NCI-H2081 treated with DMSO at 0.1 percent for 48 hours (cell line): Measurements from ENCODE around the gene CDC20.
"Not testable (repeated sequence)": the region's sequence is repeated elsewhere in the genome, so short reads cannot be mapped to it uniquely, and the experiment has no call there.

Experiments
- DNase-seq: peaks from one replicate; lab custom pipeline; 2025; lab: John Stamatoyannopoulos, UW

CDC20 gene

DNA sequence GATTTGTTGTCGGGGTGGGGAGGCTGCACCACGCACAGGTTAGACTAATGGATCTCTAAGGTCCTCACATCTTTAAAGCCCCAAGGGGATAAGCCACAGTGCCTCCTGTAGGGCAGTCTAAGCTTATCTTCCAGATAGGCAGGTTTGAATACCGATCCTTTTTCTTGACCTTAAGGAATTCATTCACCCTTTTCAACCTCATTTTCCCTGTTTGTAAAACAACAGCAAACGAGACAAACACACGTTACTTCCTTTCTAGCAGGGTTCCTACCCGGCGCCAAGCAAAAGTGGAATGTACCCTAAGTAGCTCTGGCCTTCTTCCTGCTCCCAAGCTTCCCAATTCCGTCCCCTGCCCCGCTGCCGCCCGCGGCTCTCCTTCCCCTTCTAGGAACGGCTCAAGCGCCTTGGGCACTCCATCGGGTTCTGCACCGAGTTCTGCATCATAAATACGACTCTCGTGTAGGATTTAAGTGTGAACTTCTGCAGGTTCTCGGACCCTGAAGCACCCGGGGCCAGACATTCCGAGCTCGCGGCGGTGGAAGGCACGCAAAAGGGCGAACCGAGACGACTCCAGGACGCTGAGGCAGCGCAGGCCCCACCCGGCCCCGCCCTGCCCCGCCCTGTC lies 548 bp upstream of the CDC20 start:
- DNase-seq = no peak

- no peak for DNase-seq
Observed at GRCh38 chr1:43359696-43360095, 915 bp downstream of the CDC20 start.

DNA sequence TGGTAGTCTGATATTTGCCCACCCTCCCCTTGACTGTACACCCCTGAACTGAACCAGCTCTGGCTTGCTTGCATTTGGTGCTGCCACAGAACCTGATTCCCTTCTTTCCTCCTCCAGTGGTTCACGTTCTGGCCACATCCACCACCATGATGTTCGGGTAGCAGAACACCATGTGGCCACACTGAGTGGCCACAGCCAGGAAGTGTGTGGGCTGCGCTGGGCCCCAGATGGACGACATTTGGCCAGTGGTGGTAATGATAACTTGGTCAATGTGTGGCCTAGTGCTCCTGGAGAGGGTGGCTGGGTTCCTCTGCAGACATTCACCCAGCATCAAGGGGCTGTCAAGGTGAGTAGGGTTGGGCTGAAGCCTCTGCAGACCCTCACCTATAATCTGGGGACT lies 1.8 kb downstream of the CDC20 start:
- DNase-seq = no peak

DNA sequence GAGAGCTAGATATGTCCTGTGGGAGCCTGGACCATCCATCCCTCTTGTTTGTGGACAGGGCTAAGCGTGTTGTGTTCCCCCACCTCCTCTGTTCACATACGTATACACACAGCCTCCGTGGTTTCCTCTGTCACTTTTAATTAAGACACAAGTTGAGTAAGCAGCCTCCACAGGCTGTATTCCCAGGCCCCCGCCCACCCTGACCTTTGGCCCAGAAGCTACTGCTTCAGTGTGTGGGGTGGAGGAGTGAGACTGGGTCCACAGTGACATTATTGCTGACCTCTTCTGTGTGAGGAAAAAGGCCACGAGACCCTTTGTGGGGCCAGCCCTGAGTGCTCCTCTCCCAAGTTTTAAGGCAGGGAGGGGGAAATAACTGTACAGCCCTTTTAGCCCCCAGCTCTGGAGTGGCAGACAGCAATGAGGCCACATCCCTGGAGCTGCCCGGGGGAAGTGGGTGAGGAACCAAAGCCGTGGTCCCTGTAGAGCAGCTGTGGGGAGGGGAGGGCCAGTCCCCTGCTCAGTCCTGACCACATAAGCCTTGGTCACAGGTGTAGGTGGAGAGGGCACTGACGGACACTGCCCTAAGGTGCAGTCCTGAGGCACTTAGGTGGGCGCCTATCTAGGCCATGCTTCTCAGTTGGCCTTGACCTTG lies 4.6 kb downstream of the CDC20 start:
- DNase-seq = no peak

- DNase-seq = no peak
Observed at GRCh38 chr1:43363935-43364525, 5.2 kb downstream of the CDC20 start.

GRCh38 chr1:43365678-43366077 lies 6.9 kb downstream of the CDC20 start:
- no peak for DNase-seq

- DNase-seq = no peak
Observed at GRCh38 chr1:43366179-43366578, 7.4 kb downstream of the CDC20 start.

DNA sequence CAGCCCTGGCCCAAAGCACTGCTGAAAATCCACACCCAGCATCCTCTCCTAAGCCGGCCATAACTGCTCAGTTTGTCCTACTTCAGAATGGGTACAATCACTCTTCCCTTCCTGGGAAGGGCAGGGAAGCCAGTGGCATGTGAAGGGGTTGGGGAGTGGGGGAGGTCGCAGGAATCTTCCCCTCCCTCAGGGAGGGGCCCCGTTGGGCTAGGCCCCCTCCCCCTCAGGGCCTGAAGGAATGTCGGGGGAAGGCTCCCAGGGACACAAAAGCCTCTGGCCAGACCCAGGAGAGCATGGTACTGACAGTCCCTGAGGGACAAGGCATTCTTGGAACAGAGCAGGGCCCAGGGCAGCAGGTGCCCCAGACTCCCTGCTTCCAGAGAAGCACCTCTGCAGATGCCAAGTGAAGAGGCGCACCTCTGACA lies 7.8 kb downstream of the CDC20 start:
- no peak for DNase-seq

DNA sequence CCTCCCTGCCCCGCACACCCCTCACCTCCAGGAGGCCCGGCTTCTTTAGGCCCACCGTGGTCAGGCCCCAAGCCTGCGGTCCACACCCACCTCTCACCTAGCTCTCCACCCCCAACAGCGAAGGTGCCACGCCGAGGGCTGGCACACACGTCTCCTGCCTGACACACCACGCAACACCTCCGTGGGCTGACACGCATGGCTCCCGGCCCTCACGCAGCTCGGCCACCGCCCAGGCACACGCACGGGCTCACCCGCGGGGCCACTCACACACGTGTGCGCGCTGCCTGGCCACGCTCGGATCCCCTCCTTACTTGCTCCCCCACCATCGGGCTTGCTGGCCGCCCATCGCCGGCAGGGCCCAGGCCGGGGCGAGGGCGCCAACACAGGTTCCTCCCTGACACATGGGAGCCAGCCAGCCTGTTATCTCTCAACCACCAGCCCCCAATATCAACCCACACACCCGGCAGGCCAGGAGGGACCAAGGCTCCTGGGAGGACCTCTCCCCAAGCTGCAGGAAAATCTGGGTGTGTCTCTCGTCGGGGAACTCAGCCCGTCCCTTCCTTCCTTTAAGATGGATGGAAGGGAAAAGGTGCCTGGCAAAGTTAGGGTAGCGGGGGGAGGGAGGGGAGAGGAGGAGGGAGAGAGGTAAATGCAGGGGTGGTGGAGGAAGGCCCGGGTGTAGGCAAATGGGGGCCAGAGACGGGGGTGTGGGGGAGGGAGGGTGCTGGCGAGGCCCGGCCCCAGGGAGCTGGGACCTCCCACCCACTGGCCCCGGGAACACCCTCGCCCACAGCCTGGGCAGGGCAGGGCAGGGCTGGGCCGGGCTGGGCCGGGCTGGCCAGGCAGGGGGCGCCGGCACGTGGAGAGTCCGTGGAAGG lies 8.5 kb downstream of the CDC20 start:
- no peak for DNase-seq

DNA sequence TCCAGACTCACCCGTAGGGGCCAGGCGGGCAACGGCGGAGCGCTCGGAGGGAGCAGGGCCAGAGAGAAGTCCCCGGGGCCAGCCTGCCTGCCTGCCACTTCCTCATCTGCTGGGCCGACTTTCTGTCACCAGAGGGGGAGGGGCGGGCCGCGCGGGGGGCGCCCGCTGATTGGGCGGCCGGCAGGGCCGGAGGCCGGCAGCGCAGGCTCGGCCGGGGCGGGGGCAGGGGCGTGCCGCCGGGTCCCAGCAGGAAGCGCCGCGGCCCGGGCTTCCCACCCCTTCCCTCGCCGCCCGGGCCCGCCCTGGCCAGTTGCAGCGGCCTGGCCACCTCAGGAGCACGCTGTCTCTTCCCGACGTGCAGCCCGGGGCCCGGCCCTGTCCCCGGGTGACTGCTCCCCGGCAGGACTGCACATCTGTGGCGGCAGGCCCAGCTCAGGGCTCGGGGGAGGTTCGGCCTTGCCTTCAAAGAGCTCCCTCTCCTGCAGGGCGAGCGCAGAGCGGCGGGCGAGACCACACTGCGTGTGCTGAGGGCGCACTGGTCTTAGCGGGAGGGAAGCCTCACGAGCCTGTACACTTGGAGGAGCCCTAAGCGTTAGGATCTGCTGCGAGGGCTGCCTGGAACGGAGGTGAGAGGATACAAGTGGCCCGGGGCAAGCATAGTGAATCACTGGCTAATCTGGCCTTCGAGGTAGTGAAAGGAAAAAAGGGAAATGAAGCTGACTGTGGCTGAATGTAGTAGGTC lies 9.3 kb downstream of the CDC20 start, which contains the start of gene ELOVL1:
Gene ELOVL1 (minus strand): TSS at position 108 of the 742 bp plus-strand sequence. CDS start 2,402 bp downstream, outside the sequence.
- DNase-seq = peak; percentile 48

- DNase-seq = no peak
Observed at GRCh38 chr1:43368646-43369020, 9.9 kb downstream of the CDC20 start.

DNA sequence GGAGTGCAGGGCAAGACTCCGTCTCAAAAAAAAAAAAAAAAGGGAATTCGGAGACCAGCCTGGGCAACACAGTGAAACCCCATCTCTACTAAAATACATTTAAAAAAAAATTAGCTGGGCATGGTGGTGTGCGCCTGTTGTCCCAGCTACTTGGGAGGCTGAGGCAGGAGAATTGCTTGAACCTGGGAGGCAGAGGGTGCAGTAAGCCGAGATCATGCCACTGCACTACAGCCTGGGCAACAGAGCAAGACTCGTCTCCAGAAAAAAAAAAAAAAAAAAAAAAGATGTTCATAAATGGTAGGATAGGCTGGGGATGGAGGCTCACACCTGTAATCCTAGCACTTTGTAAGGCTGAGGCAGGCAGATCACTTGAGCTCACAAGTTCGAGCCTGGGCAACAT lies 11.0 kb downstream of the CDC20 start:
- not testable (repeated sequence) for DNase-seq

DNA sequence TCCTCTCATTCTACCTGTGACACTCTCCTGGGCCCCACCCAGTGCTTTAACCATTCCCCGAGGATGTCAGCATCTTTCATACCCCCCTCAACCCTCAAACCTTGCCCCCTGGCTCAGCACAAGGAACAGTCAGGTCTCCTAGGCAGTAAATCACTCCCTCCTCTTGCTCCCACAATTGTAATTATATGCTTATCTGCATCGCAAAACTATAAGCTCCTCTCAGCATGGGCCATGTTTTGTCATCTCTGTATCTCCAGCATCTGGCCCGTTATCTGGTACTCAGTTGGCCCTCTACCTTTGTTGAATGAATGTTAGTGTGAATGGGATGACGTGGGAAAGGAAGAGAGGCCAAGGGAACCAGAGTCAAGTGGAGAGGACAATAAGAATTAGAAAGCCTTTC lies 11.8 kb downstream of the CDC20 start:
- no peak for DNase-seq

GRCh38 chr1:43372172-43372571 lies 13.4 kb downstream of the CDC20 start:
- no peak for DNase-seq

DNA sequence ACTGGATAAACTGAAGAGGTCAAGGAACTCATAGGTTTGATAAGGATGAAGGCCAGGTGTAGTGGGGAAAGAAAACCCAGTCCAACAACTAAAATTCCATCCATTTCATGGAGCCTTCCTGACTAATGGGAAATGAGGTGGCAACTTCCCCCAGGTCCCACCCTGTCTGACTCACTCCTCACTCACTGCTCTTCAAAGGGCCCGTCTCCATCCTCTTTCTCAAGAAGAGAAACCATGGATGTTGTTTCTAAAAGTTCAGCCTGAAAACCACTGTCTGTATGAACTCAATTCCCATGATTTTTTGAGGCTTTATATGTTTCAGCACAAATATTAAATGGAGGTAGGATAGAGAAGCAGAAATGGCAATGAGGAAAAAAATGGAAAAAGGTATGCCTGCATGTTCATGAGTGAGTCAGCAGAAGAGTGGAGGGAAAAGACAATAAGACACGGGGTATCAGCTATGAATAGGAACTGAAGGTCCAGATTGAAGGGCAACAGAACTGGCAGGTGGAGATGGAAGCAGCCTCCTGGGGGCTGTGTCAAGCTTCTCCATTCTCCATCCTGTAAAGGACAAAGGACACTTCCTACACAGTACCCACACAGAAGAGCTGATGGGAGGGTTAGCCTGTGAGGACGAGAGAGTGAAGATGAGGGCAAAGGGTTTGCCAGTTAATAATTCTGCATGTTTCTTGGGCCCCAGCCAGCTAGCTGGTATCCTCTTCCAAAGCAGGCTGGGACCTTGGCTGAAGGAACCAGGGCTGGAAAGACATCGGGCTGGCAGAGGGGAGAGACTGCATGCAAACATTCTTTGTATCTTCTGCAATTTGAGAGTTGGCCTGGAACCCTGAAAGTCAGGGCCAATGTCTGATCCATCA lies 14.5 kb downstream of the CDC20 start:
- DNase-seq = no peak

- DNase-seq = no peak
Observed at GRCh38 chr1:43376723-43377235, 18.0 kb downstream of the CDC20 start.

DNA sequence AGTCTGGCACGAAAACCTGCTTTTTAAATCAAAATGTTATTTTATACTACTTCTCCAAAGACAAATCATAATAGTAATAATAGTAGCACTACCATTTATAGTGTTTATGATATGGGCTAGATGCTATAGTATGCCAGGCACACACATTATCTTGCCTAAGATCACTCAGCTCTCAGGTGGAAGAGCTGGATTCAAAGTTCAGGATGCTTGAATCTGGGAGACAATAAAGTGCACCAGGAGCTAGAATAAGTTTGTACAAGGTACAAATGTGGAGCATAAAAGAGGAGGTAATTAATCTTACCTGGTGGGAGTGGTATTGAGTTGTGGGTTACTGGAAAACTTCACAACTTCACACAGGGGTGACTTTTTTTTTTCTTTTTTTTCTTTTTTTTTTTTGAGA lies 19.1 kb downstream of the CDC20 start:
- no peak for DNase-seq

- DNase-seq = no peak
Observed at GRCh38 chr1:43379476-43379875, 20.7 kb downstream of the CDC20 start.

- no peak for DNase-seq
Observed at GRCh38 chr1:43381612-43382011, 22.8 kb downstream of the CDC20 start.

DNA sequence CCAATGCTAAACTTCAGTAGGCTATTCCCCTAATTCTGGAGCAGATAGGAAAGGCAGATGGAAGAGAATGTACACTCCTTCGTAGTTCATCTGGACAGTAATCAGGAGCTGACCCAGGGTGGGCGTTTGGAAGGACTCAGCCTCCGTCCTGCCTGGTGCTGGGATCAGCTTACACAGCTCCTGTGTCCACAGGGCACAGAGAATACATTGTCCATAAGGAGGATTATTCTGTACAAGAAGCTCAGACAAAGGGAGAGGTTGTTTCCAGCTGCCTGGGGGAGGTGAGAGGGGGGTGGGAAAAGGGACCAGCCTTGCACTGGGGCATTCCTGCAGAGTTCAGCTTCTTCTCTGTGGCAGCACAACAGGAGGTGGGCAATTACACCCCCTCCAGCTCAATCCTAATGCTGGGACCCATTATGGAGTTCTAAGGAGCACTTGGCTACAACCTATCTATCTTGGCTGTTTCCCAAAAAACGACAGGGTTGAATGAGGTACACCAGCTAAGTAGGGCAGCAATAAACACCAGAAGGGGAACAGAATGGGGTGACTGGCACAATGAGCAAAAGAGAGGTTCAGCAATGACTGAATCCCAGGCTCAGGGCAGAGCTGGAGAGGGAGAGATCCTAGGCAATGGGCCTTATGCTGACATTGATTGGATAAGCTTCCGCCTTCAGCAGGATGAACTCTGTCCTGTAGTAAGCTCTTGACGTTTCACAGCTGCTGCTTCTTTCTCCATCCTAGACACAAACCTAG lies 23.4 kb downstream of the CDC20 start:
- no peak for DNase-seq
